ENCODE results near the gene COIL.

GRCh38 chr17:56995766-56996165, 34.9 kb upstream of the COIL start:
- TF ChIP-seq POLR2AphosphoS5 (IDR thresholded peaks at IDR 0.05; ENCODE audit: low read depth, low read length) (no peak), TAF1 (IDR thresholded peaks at IDR 0.05; ENCODE audit: borderline replicate concordance, low read depth, low read length) (no peak), POLR2A (IDR thresholded peaks at IDR 0.05; ENCODE audit: low read depth, low read length) (no peak)
